Type B pancreatic cell (in vitro differentiated cells): ENCODE data around the gene BMP2. TPM values are rescaled to one million over a fixed set of nuclear protein-coding genes. Genes with fewer than 3 reads are reported as not detected.
A peak's percentile ranks its signal among the peaks of the same experiment; 100 is the strongest.

ENCODE experiments used
- DNase-seq: peaks from one replicate; pipeline ENCODE4 v3.0.0; 2021; ENCODE audit warnings: mixed read lengths; ENCODE audit not compliant: unreplicated experiment; ENCODE audit errors: extremely low spot score
- H3K27ac Mint-ChIP-seq: 2 replicates; pipeline ENCODE4 v1.8.0; 2021; ENCODE audit warnings: mild to moderate bottlenecking, mixed read lengths
- H3K27me3 Mint-ChIP-seq: 2 replicates; pipeline ENCODE4 v1.8.0; 2021; ENCODE audit warnings: mixed read lengths
- H3K36me3 Mint-ChIP-seq: 2 replicates; pipeline ENCODE4 v1.8.0; 2021; ENCODE audit warnings: mixed read lengths
- H3K4me1 Mint-ChIP-seq: one replicate; pipeline ENCODE4 v1.8.0; 2021; ENCODE audit warnings: mixed read lengths; ENCODE audit not compliant: unreplicated experiment
- H3K4me3 Mint-ChIP-seq: 2 replicates; pipeline ENCODE4 v1.8.0; 2021; ENCODE audit warnings: mild to moderate bottlenecking, mixed read lengths
- H3K9me3 Mint-ChIP-seq: 2 replicates; pipeline ENCODE4 v1.8.0; 2021; ENCODE audit warnings: mixed read lengths
- CTCF ChIP-seq: fragments of 200-600 bp; sonication (generic); conservative IDR thresholded peaks from 2 replicates; pipeline ENCODE4 v1.5.0; 2021; ENCODE audit warnings: antibody characterized with exemption, mild to moderate bottlenecking
- total RNA-seq: library from RNA; stranded (reverse); gene quantifications from 2 replicates; pipeline ENCODE4 v1.2.1, GENCODE V29; 2021; ENCODE audit warnings: low replicate concordance

BMP2 gene
- total RNA-seq, 1 donor from 2014 or later = 12.8 TPM

GRCh38 chr20:6732001-6732447 is 35.5 kb upstream of the BMP2 start:
- no peak for DNase-seq
- no peak for TF ChIP-seq CTCF
- peaks cover 10% of the 10 kb centered on the region for H3K4me1 Mint-ChIP-seq
- H3K27me3 Mint-ChIP-seq = peaks cover 3% of the 10 kb centered on the region
- H3K4me3 Mint-ChIP-seq = no peak overlapping the region
- no peaks in the 10 kb centered on the region for H3K9me3 Mint-ChIP-seq
- H3K27ac Mint-ChIP-seq = no peak overlapping the region
- no peaks in the 10 kb centered on the region for H3K36me3 Mint-ChIP-seq

- no peak overlapping the region for H3K27ac Mint-ChIP-seq
- H3K4me1 Mint-ChIP-seq = peaks cover 10% of the 10 kb centered on the region
- no peak for DNase-seq
- H3K27me3 Mint-ChIP-seq = peaks cover 3% of the 10 kb centered on the region
- no peaks in the 10 kb centered on the region for H3K36me3 Mint-ChIP-seq
- no peaks in the 10 kb centered on the region for H3K9me3 Mint-ChIP-seq
- H3K4me3 Mint-ChIP-seq = no peak overlapping the region
- no peak for TF ChIP-seq CTCF
These were observed 34.6 kb upstream of the BMP2 start for GRCh38 chr20:6732851-6733250.

DNA sequence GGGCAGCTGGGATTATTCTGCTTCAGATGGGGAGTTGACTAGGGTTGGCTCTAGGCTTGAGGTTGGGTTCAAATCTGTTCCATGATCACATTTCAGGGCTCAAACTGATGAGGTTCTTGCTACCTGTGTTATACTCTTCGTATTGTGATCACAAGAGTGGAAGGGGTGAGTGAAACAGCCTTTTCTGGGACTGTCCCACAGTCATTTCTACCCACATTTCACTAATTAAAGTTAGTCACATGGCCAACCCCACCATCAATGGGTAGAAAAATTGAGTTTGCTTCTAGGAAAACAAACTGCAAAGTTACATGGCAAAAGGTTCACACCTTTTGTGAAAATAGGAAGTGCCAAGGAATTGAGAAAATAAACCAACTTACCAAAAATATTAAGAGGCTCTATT is 33.5 kb upstream of the BMP2 start:
- no peaks in the 10 kb centered on the region for H3K36me3 Mint-ChIP-seq
- no peak overlapping the region for H3K27ac Mint-ChIP-seq
- H3K27me3 Mint-ChIP-seq = peaks cover 3% of the 10 kb centered on the region
- H3K4me3 Mint-ChIP-seq = no peak overlapping the region
- peaks cover 10% of the 10 kb centered on the region for H3K4me1 Mint-ChIP-seq
- no peak for TF ChIP-seq CTCF
- DNase-seq = no peak
- no peaks in the 10 kb centered on the region for H3K9me3 Mint-ChIP-seq

DNA sequence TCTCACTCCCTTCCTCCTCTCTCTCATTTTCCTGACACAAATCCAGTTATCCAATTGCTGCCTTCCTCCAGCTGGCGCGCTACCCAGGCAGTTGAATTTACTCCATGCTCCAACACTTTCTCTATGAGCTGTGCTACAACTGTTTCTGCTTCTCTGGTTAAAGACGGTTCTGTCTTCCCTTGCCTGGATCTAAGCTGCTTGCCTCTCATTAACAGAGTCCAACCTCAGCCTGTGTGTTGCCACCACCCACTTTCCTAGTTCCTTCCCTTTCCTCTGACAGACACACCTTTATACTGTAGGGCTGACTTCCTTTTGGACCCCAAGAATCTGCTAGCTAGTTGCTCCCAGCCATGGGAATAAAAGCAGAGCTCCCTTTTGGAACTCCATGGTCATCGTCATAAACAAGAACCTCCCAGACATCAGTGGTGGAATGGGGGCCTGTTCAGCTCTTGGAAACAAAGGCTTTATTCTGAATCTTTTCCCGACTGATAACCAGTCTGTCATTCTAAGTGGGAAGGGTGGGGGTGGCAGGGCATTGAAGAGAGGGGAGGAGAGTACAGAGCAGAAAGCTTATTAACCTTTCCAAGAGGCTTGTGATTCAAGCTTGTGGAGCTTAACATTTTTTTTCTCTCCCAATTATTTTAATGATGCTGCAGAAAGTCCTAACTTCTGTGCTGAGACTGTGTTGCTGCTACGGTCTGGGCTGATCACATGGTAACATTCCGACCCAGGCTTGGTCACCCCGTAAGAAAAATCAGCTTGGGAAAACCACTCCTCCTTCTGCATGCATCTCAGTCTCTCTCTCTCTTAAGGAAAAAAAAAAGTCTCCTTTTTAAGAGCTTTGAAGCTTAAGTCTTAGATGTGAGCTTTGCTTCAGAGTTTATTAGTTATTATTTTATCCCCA is 31.3 kb upstream of the BMP2 start:
- Mint-ChIP-seq H3K4me1 (peaks cover 10% of the 10 kb centered on the region), H3K27me3 (peaks cover 3% of the 10 kb centered on the region), H3K27ac (peak overlapping the region; percentile 65), H3K9me3 (no peaks in the 10 kb centered on the region), H3K36me3 (no peaks in the 10 kb centered on the region), H3K4me3 (peak overlapping the region; percentile 31)
- TF ChIP-seq CTCF = no peak
- DNase-seq = no peak

- Mint-ChIP-seq H3K4me1 (peaks cover 10% of the 10 kb centered on the region), H3K9me3 (no peaks in the 10 kb centered on the region)
- DNase-seq = no peak
These were observed 28.1 kb upstream of the BMP2 start for GRCh38 chr20:6739406-6739805.

More at GRCh38 chr20:6739406-6739805, 28.1 kb upstream of the BMP2 start:
- no peak for TF ChIP-seq CTCF
- no peak overlapping the region for H3K4me3 Mint-ChIP-seq
- H3K27ac Mint-ChIP-seq = no peak overlapping the region
- H3K36me3 Mint-ChIP-seq = no peaks in the 10 kb centered on the region
- H3K27me3 Mint-ChIP-seq = peaks cover 3% of the 10 kb centered on the region
